ENCODE results near the gene MRPL54. TPM values are rescaled to one million over a fixed set of nuclear protein-coding genes. Genes with fewer than 3 reads are reported as not detected.

MRPL54 gene
- total RNA-seq, 1 donor from 2014 or later: 33.0 TPM

DNA sequence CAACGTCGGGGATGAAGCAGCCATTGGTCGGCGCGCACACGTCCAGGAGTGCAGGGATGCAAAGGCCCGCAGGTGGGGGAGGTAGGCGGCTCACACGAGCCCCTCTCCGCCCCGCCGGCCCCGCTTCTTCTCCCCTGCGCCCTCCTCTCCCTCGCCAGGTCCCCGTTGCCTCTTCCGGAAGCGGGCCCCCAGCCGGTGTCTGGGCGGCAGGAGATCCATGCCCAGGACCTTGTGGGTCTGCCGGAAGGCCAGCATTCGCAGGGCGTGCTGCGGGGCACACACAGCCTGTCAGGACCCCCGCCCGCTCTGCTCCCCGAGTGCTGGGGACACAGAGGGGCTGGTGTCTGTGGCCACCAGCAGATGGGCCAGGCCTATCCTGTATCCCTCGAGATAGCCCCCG lies 43.4 kb downstream of the MRPL54 start:
- no peak overlapping the region for H3K27ac Mint-ChIP-seq (ENCODE audit: unreplicated experiment)
- TF ChIP-seq CTCF (IDR thresholded peaks at IDR 0.05; ENCODE audit: partially characterized antibody, unreplicated experiment): no peak
- DNase-seq: no peak
- peaks cover 6% of the 10 kb centered on the region for H3K9me3 Mint-ChIP-seq (ENCODE audit: unreplicated experiment)
- H3K4me1 Mint-ChIP-seq (ENCODE audit: low read depth, unreplicated experiment): peaks cover 2% of the 10 kb centered on the region
- H3K27me3 Mint-ChIP-seq (ENCODE audit: unreplicated experiment): peaks cover 3% of the 10 kb centered on the region
- H3K36me3 Mint-ChIP-seq (ENCODE audit: unreplicated experiment): peaks cover 4% of the 10 kb centered on the region
- no peak overlapping the region for H3K4me3 Mint-ChIP-seq (ENCODE audit: unreplicated experiment)

- no peak overlapping the region for H3K27ac Mint-ChIP-seq (ENCODE audit: unreplicated experiment)
- peaks cover 2% of the 10 kb centered on the region for H3K4me1 Mint-ChIP-seq (ENCODE audit: low read depth, unreplicated experiment)
- no peak for DNase-seq
- no peak overlapping the region for H3K4me3 Mint-ChIP-seq (ENCODE audit: unreplicated experiment)
- H3K9me3 Mint-ChIP-seq (ENCODE audit: unreplicated experiment): peaks cover 6% of the 10 kb centered on the region
- H3K27me3 Mint-ChIP-seq (ENCODE audit: unreplicated experiment): peaks cover 3% of the 10 kb centered on the region
- peaks cover 4% of the 10 kb centered on the region for H3K36me3 Mint-ChIP-seq (ENCODE audit: unreplicated experiment)
- no peak for TF ChIP-seq CTCF (IDR thresholded peaks at IDR 0.05; ENCODE audit: partially characterized antibody, unreplicated experiment)
These were observed 44.6 kb downstream of the MRPL54 start for GRCh38 chr19:3807131-3807480.

DNA sequence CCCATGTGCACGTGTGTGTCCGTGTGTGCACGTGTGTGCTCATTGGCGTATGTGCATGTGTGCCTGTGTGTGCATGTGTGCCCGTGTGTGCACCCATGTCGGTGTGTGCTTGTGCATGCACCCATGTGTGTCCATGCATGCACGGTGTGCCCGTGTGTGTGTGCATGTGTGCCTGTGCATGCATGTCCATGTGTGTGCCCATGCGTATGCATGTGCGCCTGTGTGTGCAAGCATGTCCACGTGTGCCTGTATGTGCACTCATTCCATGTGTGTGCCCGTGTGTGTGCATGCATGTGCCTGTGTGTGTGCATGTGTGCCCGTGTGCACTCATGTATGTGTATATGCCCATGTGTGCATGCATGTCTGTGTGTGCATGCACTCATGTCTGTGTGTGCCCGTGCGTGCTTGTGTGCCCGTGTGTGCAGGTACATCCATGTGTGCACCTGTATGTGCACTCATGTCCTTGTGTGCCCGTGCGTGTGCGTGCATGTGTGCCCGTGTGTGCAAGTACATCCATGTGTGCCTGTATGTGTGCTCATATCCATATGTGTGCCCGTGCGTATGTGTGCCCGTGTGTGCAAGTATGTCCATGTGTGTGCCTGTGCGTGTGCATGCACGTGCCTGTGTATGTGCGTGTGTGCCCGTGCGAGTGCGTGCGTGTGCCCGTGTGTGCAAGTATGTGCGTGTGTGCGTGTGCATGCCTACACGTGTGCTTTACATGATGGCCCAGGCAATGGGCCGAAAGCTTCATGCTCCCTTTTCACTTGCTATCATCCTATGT lies 45.3 kb downstream of the MRPL54 start:
- Mint-ChIP-seq H3K9me3 (ENCODE audit: unreplicated experiment) (peaks cover 6% of the 10 kb centered on the region), H3K27me3 (ENCODE audit: unreplicated experiment) (peaks cover 3% of the 10 kb centered on the region), H3K4me3 (ENCODE audit: unreplicated experiment) (peak overlapping the region; percentile 3), H3K4me1 (ENCODE audit: low read depth, unreplicated experiment) (peaks cover 2% of the 10 kb centered on the region), H3K27ac (ENCODE audit: unreplicated experiment) (peak overlapping the region; percentile 39), H3K36me3 (ENCODE audit: unreplicated experiment) (peaks cover 4% of the 10 kb centered on the region)
- no peak for TF ChIP-seq CTCF (IDR thresholded peaks at IDR 0.05; ENCODE audit: partially characterized antibody, unreplicated experiment)
- no peak for DNase-seq

DNA sequence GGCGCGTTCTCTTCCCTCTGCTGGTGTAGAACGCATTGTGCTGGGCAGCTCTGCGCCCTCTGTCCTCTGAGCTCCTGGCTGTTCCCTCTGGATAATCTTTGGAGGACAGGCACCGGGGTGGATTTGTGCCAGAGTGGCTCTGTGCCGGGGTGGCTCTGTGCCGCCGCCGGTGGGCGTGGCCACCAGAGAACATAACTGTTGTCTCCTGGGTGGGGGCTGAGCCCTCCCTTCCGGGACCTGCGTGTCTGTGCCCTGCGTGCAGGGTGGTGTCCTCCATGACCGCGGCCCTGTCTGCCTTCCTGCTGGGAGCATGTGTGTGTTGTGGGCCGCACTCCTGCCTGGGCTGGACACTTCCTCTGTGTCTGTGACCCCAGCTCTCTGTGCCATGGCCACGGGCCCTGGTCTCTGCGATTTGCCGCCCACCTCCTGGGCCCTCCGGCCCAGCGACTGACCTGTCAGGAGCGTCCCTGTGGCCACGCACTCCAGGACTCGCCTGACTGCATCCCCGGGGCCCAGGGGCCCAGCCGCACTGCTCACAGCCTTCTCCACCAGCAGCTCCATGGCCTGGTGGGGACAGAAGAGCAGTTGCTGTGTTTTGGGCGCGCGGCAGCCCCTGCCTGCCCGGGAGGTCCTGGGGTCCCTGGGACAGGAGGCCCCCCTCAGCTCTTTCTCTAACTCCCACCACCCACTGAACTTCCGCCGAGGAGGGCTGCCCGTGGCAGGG lies 46.1 kb downstream of the MRPL54 start:
- Mint-ChIP-seq H3K27me3 (ENCODE audit: unreplicated experiment) (peaks cover 3% of the 10 kb centered on the region), H3K27ac (ENCODE audit: unreplicated experiment) (no peak overlapping the region), H3K4me1 (ENCODE audit: low read depth, unreplicated experiment) (no peaks in the 10 kb centered on the region), H3K9me3 (ENCODE audit: unreplicated experiment) (peaks cover 6% of the 10 kb centered on the region), H3K4me3 (ENCODE audit: unreplicated experiment) (no peak overlapping the region), H3K36me3 (ENCODE audit: unreplicated experiment) (peaks cover 4% of the 10 kb centered on the region)
- DNase-seq: no peak
- no peak for TF ChIP-seq CTCF (IDR thresholded peaks at IDR 0.05; ENCODE audit: partially characterized antibody, unreplicated experiment)

All from glutamatergic neuron (in vitro differentiated cells).